ENCODE results near the gene SCLY. TPM values are rescaled to one million over a fixed set of nuclear protein-coding genes. Genes with fewer than 3 reads are reported as not detected.
"Not testable (repeated sequence)": the region's sequence is repeated elsewhere in the genome, so short reads cannot be mapped to it uniquely, and the experiment has no call there.

Gene SCLY
- total RNA-seq, 1 experiment from 2014 or later = 28.7 TPM

DNA sequence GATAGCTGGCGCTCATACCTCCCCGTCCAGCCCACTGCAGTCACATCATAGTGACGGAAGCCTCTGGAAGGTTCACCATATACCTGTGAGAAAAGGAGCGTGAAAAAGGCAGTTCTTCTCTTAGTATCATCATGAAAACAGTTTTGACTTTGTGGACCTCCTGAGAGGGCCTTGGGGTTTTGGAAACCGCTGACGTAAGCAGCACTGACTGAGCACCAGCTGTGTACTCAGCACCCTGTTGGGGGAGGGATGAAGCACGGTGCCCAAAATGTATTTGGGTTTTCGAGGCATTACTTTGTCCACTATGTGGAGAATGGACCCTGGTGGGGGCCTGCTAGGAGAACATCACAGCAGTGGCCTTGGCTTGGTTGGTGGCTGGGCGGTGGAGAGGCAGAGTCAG lies 5.4 kb downstream of the SCLY start:
- intact Hi-C loops (cut with micrococcal nuclease) = no loop called here
- Histone ChIP-seq H3K27ac (ENCODE audit: low read depth, low read length) (no peak overlapping the region), H3K79me2 (ENCODE audit: insufficient read depth, low read length) (peaks cover 37% of the 10 kb centered on the region), H2AFZ (ENCODE audit: low read depth, low read length, poor library complexity, severe bottlenecking) (no peak overlapping the region), H3K4me2 (ENCODE audit: low read length) (no peak overlapping the region), H3K4me3 (replicated peaks in 1 of 2; ENCODE audit: low read depth in 1 of 2, low read length in 2 of 2) (no peak overlapping the region), H3K9ac (ENCODE audit: low read length) (no peak overlapping the region), H4K20me1 (ENCODE audit: insufficient read depth) (no peaks in the 10 kb centered on the region), H3K36me3 (ENCODE audit: control insufficient read depth in 1 of 2, insufficient read depth in 2 of 2, low read length in 2 of 2) (peaks cover 13 to 43% of the 10 kb centered on the region in 2 experiments; a peak in 3 of 4 replicates), H3K9me3 (ENCODE audit: control insufficient read depth in 1 of 2, insufficient read depth in 1 of 2, low read depth in 1 of 2, low read length in 2 of 2) (no peaks in the 10 kb centered on the region), H3K27me3 (ENCODE audit: insufficient read depth, low read length) (no peaks in the 10 kb centered on the region), H3K9me2 (ENCODE audit: insufficient read depth) (no peaks in the 10 kb centered on the region), H3K4me1 (ENCODE audit: control insufficient read depth in 1 of 2, insufficient read depth in 2 of 2, low read length in 2 of 2) (peaks cover 3 to 13% of the 10 kb centered on the region in 2 experiments; a peak in 2 of 4 replicates)
- BruUV-seq (replicated peaks) = no TSS peak
- TF ChIP-seq SP1 (IDR thresholded peaks at IDR 0.05; ENCODE audit: low read depth) (no peak), CEBPB (IDR thresholded peaks at IDR 0.05; ENCODE audit: low read depth) (no peak), JUND (IDR thresholded peaks at IDR 0.05) (no peak), ZFX (IDR thresholded peaks at IDR 0.05) (no peak), CBX3 (IDR thresholded peaks at IDR 0.05; ENCODE audit: low read depth) (no peak), TCF7L2 (IDR thresholded peaks at IDR 0.05; ENCODE audit: borderline replicate concordance, extremely low read depth, insufficient read depth, insufficient read length) (no peak), POLR2AphosphoS5 (IDR thresholded peaks at IDR 0.05; ENCODE audit: low read depth, low read length) (no peak), RAD21 (IDR thresholded peaks at IDR 0.05; ENCODE audit: low read depth) (no peak), YY1 (IDR thresholded peaks at IDR 0.05; ENCODE audit: extremely low read depth, insufficient replicate concordance, low read depth, low read length) (no peak)
- CTCF ChIA-PET = no interaction called here
- POLR2A ChIA-PET = no interaction called here
- no peak for ATAC-seq
- no peak for DNase-seq (ENCODE audit: low read depth, low spot score)
- RAD21 ChIA-PET (ENCODE audit: low non-redundant PET in 1 of 2, low total read pairs in 2 of 2, uncharacterized antibody in 2 of 2, unreplicated experiment in 2 of 2) = no interaction called here

DNA sequence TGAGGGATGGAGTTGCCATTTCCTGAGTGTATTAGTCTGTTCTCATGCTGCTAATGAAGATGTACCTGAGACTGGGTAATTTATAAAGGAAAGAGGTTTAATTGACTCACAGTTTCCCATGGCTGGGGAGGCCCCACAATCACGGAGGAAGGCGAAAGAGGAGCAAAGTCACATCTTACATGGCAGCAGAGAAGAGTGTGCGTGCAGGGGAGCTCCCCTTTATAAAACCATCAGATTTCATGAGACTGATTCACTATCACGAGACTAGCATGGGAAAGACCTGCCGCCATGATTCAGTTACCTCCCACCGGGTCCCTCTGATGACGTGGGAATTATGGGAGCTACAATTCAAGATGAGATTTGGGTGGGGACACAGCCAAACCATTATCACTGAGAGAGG lies 5.9 kb downstream of the SCLY start:
- H3K4me2 ChIP-seq (ENCODE audit: low read length); RAD21 ChIA-PET (ENCODE audit: low non-redundant PET in 1 of 2, low total read pairs in 2 of 2, uncharacterized antibody in 2 of 2, unreplicated experiment in 2 of 2); POLR2A ChIA-PET; H3K9ac ChIP-seq (ENCODE audit: low read length); H3K4me3 ChIP-seq (replicated peaks in 1 of 2; ENCODE audit: low read depth in 1 of 2, low read length in 2 of 2); H3K27me3 ChIP-seq (ENCODE audit: insufficient read depth, low read length); H4K20me1 ChIP-seq (ENCODE audit: insufficient read depth); H2AFZ ChIP-seq (ENCODE audit: low read depth, low read length, poor library complexity, severe bottlenecking); H3K9me2 ChIP-seq (ENCODE audit: insufficient read depth); DNase-seq (ENCODE audit: low read depth, low spot score); BruUV-seq (replicated peaks); intact Hi-C loops (cut with micrococcal nuclease); H3K27ac ChIP-seq (ENCODE audit: low read depth, low read length); H3K9me3 ChIP-seq (ENCODE audit: control insufficient read depth in 1 of 2, insufficient read depth in 1 of 2, low read depth in 1 of 2, low read length in 2 of 2); CTCF ChIA-PET; ATAC-seq: not testable (repeated sequence)
- Histone ChIP-seq H3K4me1 (ENCODE audit: control insufficient read depth in 1 of 2, insufficient read depth in 2 of 2, low read length in 2 of 2) (peaks cover 3 to 12% of the 10 kb centered on the region in 2 experiments; a peak in 2 of 4 replicates), H3K36me3 (ENCODE audit: control insufficient read depth in 1 of 2, insufficient read depth in 2 of 2, low read length in 2 of 2) (peaks cover 15 to 43% of the 10 kb centered on the region in 2 experiments; a peak in 3 of 4 replicates), H3K79me2 (ENCODE audit: insufficient read depth, low read length) (peaks cover 32% of the 10 kb centered on the region)
